Activated naive CD4-positive, alpha-beta T cell treated with anti-CD3 and anti-CD28 coated beads for 36 hours (primary cell): ENCODE results near the gene TELO2. TPM values are rescaled to one million over a fixed set of nuclear protein-coding genes. Genes with fewer than 3 reads are reported as not detected.

Experiments
- CTCF ChIA-PET: fragments of 350-600 bp; sonication (Branson Sonifier 250); formaldehyde crosslinking; loops from one replicate; lab custom pipeline; 2021; ENCODE audit warnings: antibody characterized with exemption; lab: Charles Lee
- DNase-seq: peaks from one replicate; pipeline ENCODE4 v3.0.0-alpha.2; 2020
- H3K27ac Mint-ChIP-seq: one replicate; pipeline ENCODE4 v1.8.0; 2021; ENCODE audit warnings: mild to moderate bottlenecking, mixed read lengths
- H3K27me3 Mint-ChIP-seq: one replicate; pipeline ENCODE4 v1.8.0; 2021; ENCODE audit warnings: low read depth, mixed read lengths
- H3K36me3 Mint-ChIP-seq: one replicate; pipeline ENCODE4 v1.8.0; 2021; ENCODE audit warnings: low read depth, mixed read lengths
- H3K4me1 Mint-ChIP-seq: one replicate; pipeline ENCODE4 v1.8.0; 2021; ENCODE audit warnings: low read depth, mixed read lengths
- H3K4me3 Mint-ChIP-seq: one replicate; pipeline ENCODE4 v1.8.0; 2021; ENCODE audit warnings: mild to moderate bottlenecking, moderate library complexity, mixed read lengths
- H3K9me3 Mint-ChIP-seq: one replicate; pipeline ENCODE4 v1.8.0; 2021; ENCODE audit warnings: mixed read lengths
- intact Hi-C: fragments of 100-400 bp; cut with micrococcal nuclease; formaldehyde crosslinking; loops from one replicate; pipeline ENCODE4 v1.15.1; 2023
- total RNA-seq, 2 experiments: library from RNA; stranded (reverse); gene quantifications; one replicate each; pipeline ENCODE4 v1.2.3, GENCODE V29; 2021

Gene TELO2
- total RNA-seq, 2 experiments from 2014 or later = 68.1 to 76.1 TPM

DNA sequence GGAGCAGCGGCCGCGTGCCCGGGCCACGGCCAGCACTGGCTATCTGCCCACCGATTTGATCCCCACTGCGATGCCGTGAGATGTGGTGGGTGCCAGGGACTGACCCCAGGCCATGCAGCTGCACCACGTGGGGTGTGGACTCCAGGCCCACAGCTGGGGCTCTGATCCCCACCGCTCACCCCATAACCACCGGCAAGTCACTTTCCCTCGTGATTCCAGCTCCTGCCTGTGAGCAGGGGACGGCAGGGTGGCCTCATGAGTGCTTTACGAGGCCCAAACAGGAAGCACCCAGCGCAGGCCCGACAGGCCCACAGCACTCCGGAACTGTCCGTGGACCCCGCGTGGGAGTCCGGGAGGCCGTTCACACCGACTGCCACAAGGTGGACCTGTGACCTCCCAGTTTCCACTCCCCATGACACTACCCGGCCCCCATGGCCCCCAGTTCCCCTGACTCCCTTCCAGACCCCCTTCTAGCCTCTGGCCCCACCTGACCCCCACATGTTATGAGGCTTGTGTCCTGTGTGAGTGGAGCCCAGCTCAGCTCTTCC is 5.0 kb upstream of the TELO2 start:
- Mint-ChIP-seq H3K4me3 (no peak overlapping the region), H3K9me3 (no peaks in the 10 kb centered on the region), H3K27ac (no peak overlapping the region), H3K27me3 (no peaks in the 10 kb centered on the region), H3K4me1 (peaks cover 6% of the 10 kb centered on the region), H3K36me3 (no peaks in the 10 kb centered on the region)
- DNase-seq = no peak
- CTCF ChIA-PET = no interaction called here
- intact Hi-C loops = no loop called here

DNA sequence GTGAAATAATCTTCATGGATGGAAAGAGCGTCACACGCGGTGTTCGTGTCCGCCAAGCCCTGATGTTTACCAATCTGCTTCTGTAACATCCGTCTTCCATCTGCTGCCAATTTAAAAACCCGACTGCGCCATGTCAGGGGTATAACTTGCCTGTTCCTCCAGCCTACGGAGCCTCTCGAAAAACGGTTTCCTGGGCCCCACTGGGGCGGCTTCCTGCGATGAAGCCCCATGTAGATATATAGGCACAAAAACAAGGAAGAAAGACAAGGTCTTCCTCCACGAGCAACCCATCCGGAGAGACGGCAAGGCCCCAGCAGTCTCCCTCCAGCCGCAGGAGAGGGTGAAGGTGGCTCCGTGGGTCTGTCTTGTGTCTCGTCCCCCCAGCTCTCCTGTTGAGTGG is 4.5 kb upstream of the TELO2 start, which contains the start of gene PTX4:
Gene PTX4 (minus strand): TSS at position 326 of the 400 bp plus-strand sequence. CDS start 35 bp downstream, at position 291.
- Mint-ChIP-seq H3K4me1 (peaks cover 6% of the 10 kb centered on the region), H3K27me3 (no peaks in the 10 kb centered on the region), H3K9me3 (no peaks in the 10 kb centered on the region), H3K4me3 (no peak within 1 kb of the TSS), H3K27ac (no peak within 1 kb of the TSS), H3K36me3 (no peaks in the 10 kb centered on the region)
- no peak for DNase-seq
- CTCF ChIA-PET = no interaction called here
- intact Hi-C loops = no loop called here

DNA sequence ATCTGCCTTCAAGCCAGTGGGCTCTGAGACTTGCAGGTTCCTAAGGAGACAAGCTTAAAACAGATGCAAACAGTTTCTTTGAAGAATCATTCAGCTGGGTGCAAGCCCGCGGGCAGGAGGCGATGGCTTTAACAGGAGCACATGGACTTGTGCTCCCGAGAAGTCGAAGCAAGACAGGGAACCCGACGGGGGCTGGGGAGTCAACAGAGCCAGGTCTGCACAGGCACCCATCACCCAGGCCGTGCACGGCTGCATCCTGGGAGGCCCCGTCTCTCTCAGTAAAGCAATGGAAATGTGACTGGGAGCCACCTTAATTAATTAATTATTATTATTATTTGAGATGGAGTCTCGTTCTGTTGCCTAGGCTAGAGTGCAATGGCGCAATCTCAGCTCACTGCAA is 4.1 kb upstream of the TELO2 start:
- intact Hi-C loops = no loop called here
- CTCF ChIA-PET = no interaction called here
- Mint-ChIP-seq H3K4me3 (no peak overlapping the region), H3K27ac (no peak overlapping the region), H3K27me3 (no peaks in the 10 kb centered on the region), H3K9me3 (no peaks in the 10 kb centered on the region), H3K36me3 (peaks cover 2% of the 10 kb centered on the region), H3K4me1 (peaks cover 8% of the 10 kb centered on the region)
- no peak for DNase-seq

DNA sequence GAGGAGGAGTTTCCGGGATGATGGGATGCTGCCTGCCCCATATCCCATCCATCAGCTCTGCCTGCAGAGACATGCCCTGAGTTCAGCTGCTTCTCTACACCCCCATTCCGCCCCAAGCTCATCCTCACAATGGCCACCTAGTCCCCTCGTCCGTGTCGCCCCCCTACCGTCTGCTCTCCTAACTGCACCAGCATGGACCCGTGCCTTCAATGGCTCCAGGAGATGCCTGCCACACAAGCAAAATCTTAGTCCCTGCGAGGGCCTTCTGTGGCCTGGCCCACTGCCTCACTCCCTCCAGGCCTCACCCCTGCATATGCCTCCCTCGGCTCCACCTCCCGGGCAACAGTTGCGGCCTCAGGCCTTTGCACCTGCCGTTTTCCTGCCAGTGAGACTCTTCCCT is 1.8 kb upstream of the TELO2 start:
- CTCF ChIA-PET = interaction anchor here (0.6 to 0.7 kb wide), 2 partner anchors 44 to 734 kb away, joined by 5 read pairs; no protein-coding TSS in a partner anchor
- no peak overlapping the region for H3K27ac Mint-ChIP-seq

DNA sequence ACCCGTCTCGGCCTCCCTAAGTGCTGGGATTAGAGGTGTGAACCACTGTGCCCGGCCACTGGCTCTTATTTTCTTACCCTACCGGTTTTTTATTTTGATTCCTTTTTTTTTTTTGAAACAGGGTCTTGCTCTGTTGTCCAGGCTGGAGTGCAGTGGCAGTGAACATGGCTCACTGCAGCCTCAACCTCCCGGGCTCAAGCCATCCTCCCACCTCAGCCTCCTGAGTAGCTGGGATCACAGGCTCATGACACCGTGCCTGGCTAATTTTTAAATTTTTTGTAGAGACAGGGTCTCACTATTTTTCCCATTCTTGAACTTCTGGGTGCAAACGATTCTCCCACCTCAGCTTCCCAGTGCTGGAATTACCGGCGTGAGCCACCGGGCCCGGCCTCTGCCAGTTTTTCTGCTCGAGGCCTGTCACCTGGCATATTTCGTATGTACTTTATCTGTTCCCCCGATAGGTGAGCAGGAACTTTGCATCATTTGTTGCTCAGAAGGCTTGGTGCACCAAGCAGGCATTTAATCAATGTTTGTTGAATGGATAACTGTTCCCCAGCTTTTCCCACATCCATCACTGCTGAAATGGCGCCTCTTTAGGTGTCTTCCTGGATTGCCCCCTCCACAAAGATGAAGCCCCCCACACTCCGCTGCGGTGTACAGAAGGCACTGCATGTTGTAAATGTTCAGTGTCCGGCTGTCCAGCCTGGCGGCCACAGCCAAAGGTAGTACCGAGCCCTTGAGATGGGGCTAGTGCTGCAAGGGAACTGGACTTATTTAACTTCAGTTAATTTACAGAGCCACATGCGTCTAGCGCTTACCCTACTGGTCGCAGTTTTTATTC is 858 bp upstream of the TELO2 start:
- no peaks in the 10 kb centered on the region for H3K9me3 Mint-ChIP-seq
- H3K4me3 Mint-ChIP-seq = peak overlapping the region; percentile 90
- intact Hi-C loops = loop anchor here (2.0 to 10.0 kb wide), 2 partner anchors 50 to 122 kb away; partner anchors contain the start of genes CRAMP1 and IFT140
- no peaks in the 10 kb centered on the region for H3K27me3 Mint-ChIP-seq
- H3K27ac Mint-ChIP-seq = peak overlapping the region; percentile 94
- CTCF ChIA-PET = interaction anchor here (0.7 kb wide), 1 partner anchor 43 kb away, joined by 5 read pairs; no protein-coding TSS in a partner anchor
- peaks cover 16% of the 10 kb centered on the region for H3K4me1 Mint-ChIP-seq
- H3K36me3 Mint-ChIP-seq = peaks cover 14% of the 10 kb centered on the region
- DNase-seq = no peak

More for the DNA sequence above, 1.8 kb upstream of the TELO2 start:
- H3K4me1 Mint-ChIP-seq = peaks cover 16% of the 10 kb centered on the region
- intact Hi-C loops = loop anchor here (10.0 kb wide), 1 partner anchor 123 kb away; the partner anchor contains the start of genes CRAMP1 and IFT140
- H3K9me3 Mint-ChIP-seq = no peaks in the 10 kb centered on the region
- H3K36me3 Mint-ChIP-seq = peaks cover 8% of the 10 kb centered on the region
- H3K27me3 Mint-ChIP-seq = no peaks in the 10 kb centered on the region
- H3K4me3 Mint-ChIP-seq = no peak overlapping the region
- no peak for DNase-seq

DNA sequence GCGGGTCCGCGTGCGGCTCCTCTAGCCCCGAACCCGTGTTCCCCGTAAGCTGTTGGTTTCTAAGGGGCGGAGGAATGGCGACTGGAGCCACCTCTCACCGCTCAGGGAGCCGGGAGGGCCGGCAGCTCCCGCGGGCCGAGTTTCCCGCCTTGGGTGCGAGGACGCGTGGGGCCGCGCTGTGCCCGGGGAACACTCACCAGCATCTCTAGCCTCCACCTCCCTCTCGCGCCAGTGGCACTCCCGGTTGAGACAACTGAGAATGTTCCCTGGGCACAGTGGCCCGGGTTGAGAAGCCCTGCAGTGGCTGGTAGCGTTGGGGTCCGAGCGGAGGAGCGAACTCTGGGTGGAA is 560 bp downstream of the TELO2 start:
- no peaks in the 10 kb centered on the region for H3K27me3 Mint-ChIP-seq
- DNase-seq = no peak
- H3K36me3 Mint-ChIP-seq = peaks cover 19% of the 10 kb centered on the region
- peak overlapping the region; percentile 69 for H3K27ac Mint-ChIP-seq
- peak overlapping the region; percentile 90 for H3K4me3 Mint-ChIP-seq
- H3K9me3 Mint-ChIP-seq = no peaks in the 10 kb centered on the region
- peaks cover 16% of the 10 kb centered on the region for H3K4me1 Mint-ChIP-seq
- intact Hi-C loops = loop anchor here (1.0 to 10.0 kb wide), 5 partner anchors 18 to 185 kb away; partner anchors contain the start of genes CLCN7, CRAMP1, IFT140 and JPT2
- CTCF ChIA-PET = no interaction called here

DNA sequence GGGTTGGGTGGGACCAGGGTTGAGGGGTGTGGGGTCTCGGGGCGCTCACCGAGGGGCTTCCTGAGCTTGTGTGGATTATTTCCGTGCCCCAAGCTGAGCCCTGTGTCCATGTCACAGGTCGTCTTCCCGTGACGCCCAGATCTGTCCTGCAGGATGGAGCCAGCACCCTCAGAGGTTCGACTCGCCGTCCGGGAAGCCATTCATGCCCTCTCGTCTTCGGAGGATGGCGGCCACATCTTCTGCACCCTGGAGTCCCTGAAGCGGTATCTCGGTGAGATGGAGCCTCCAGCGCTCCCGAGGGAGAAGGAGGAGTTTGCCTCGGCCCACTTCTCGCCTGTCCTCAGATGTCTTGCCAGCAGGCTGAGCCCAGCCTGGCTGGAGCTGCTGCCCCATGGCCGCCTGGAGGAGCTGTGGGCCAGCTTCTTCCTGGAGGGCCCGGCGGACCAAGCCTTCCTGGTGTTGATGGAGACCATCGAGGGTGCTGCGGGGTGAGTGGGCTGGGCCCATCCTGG is 1.0 kb downstream of the TELO2 start:
- Mint-ChIP-seq H3K27me3 (no peaks in the 10 kb centered on the region), H3K36me3 (peaks cover 19% of the 10 kb centered on the region), H3K27ac (peak overlapping the region; percentile 69), H3K4me1 (peaks cover 16% of the 10 kb centered on the region), H3K9me3 (no peaks in the 10 kb centered on the region), H3K4me3 (peak overlapping the region; percentile 90)
- DNase-seq = no peak
- intact Hi-C loops = loop anchor here (10.0 kb wide), 1 partner anchor 121 kb away; the partner anchor contains the start of genes CRAMP1 and IFT140
- CTCF ChIA-PET = no interaction called here

DNA sequence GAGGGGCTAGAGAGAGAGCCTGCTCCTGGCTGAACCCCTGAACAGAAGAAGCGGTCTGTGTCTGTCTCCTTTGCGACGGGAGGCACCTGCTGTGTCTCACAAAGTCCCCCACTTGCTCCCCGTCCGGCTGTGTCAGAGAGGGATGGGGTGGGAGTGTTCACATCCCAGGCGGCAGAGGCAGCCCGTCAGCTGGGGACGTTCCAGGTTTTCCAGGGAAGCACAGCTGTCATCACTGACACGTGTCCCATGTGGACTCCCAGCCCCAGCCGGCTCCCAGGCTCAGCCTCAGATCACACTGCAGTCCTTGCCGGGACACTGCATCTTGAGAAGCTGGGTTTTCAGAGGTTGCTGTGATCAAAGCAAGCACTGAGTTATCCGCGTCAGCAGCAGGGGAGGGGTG is 1.6 kb downstream of the TELO2 start:
- intact Hi-C loops = loop anchor here (10.0 kb wide), 1 partner anchor 120 kb away; the partner anchor contains the start of genes CRAMP1 and IFT140
- Mint-ChIP-seq H3K27ac (no peak overlapping the region), H3K27me3 (no peaks in the 10 kb centered on the region), H3K9me3 (no peaks in the 10 kb centered on the region), H3K36me3 (peaks cover 19% of the 10 kb centered on the region), H3K4me3 (peak overlapping the region; percentile 90), H3K4me1 (peaks cover 16% of the 10 kb centered on the region)
- CTCF ChIA-PET = no interaction called here
- DNase-seq = no peak

DNA sequence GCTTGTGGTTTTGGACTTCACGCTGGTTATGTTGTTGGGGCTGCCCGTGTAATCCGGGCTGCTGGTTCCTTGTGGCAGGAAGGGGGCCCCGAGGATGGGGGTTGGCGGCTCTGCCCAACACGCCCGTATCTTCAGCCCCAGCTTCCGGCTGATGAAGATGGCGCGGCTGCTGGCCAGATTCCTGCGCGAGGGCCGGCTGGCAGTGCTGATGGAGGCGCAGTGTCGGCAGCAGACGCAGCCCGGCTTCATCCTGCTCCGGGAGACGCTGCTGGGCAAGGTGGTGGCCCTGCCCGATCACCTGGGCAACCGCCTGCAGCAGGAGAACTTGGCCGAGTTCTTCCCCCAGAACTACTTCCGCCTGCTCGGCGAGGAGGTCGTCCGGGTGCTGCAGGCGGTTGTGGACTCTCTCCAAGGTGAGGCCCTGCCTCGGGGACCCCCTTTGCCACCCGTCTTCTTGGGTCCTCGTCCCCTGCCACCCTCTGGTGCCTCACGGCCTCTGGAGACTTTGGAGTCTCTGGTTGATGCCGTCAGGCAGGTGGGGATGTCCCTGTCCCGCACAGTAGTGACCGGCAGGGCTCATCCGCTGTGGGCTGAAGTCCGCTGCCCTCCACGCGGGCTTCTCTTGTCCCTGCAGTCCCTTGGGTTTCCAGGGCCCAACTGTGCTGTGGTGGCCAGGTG is 2.2 kb downstream of the TELO2 start:
- no peaks in the 10 kb centered on the region for H3K9me3 Mint-ChIP-seq
- peaks cover 16% of the 10 kb centered on the region for H3K4me1 Mint-ChIP-seq
- no peak for DNase-seq
- CTCF ChIA-PET = no interaction called here
- intact Hi-C loops = loop anchor here (10.0 kb wide), 1 partner anchor 119 kb away; the partner anchor contains the start of genes CRAMP1 and IFT140
- H3K27me3 Mint-ChIP-seq = no peaks in the 10 kb centered on the region
- no peak overlapping the region for H3K27ac Mint-ChIP-seq
- peaks cover 19% of the 10 kb centered on the region for H3K36me3 Mint-ChIP-seq
- peak overlapping the region; percentile 29 for H3K4me3 Mint-ChIP-seq

DNA sequence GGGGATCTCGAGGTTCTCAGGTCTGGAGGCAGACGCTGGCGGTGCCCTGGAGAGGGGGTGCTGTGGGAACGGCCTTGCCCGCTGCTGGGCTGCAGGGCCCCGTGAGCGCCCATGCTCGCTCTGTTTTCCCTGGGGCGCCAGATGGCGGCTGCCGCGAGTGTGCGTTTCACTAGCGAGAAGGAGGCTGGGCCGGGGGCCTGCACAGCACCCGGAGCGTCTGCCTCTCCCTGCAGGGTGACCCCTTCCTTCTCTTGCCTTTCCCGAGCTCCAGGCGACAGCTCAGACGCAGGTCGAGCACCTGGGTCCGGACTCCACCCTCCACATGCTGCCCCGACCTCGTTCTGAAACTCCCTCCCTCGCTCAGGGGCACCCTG is 2.7 kb downstream of the TELO2 start:
- intact Hi-C loops = loop anchor here (10.0 kb wide), 1 partner anchor 119 kb away; the partner anchor contains the start of genes CRAMP1 and IFT140
- no peak overlapping the region for H3K4me3 Mint-ChIP-seq
- H3K27me3 Mint-ChIP-seq = no peaks in the 10 kb centered on the region
- DNase-seq = no peak
- H3K9me3 Mint-ChIP-seq = no peaks in the 10 kb centered on the region
- H3K36me3 Mint-ChIP-seq = peaks cover 19% of the 10 kb centered on the region
- H3K27ac Mint-ChIP-seq = no peak overlapping the region
- H3K4me1 Mint-ChIP-seq = peaks cover 16% of the 10 kb centered on the region
- CTCF ChIA-PET = no interaction called here

DNA sequence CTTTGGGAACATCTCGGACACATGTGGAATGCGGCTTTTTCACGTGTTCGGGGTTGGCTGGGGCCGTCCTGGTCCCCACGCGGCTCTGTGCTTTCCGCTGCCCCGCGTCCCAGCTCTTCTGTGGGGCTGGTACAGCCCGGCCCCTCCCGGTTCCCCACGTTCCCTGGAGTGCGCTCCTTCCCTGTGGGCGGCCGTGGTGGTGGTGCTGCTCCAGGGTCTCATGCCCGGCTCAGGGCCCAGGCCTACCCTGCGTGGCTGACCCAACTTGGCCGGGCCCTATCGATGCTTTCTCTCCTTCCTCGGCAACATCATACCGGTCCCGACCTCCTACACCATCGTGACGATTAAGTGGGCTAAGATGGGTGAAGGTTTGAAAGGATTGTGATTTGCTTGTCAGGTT is 3.3 kb downstream of the TELO2 start:
- H3K27me3 Mint-ChIP-seq = no peaks in the 10 kb centered on the region
- DNase-seq = no peak
- no peaks in the 10 kb centered on the region for H3K9me3 Mint-ChIP-seq
- H3K36me3 Mint-ChIP-seq = peaks cover 19% of the 10 kb centered on the region
- intact Hi-C loops = loop anchor here (10.0 kb wide), 1 partner anchor 118 kb away; the partner anchor contains the start of genes CRAMP1 and IFT140
- peaks cover 16% of the 10 kb centered on the region for H3K4me1 Mint-ChIP-seq
- H3K4me3 Mint-ChIP-seq = no peak overlapping the region
- CTCF ChIA-PET = no interaction called here
- no peak overlapping the region for H3K27ac Mint-ChIP-seq
